HepG2 (cell line): ENCODE results near the gene EIF4H. TPM values are rescaled to one million over a fixed set of nuclear protein-coding genes. Genes with fewer than 3 reads are reported as not detected.

Experiments used
- ATAC-seq: fragments of 200-7000 bp; cut with Tn5 transposase; 3 replicates; pipeline ENCODE4 v1.9.1; 2020; ENCODE audit warnings: mild to moderate bottlenecking, moderate library complexity
- BruUV-seq: library from RNA; stranded (reverse); fragments of 400-500 nt; replicated peaks from 2 replicates; lab custom pipeline; 2021; lab: Mats Ljungman, UMichigan
- CTCF ChIA-PET: fragments of 300-600 bp; formaldehyde crosslinking; extraction: SDS; loops from one replicate; lab custom pipeline; 2021; ENCODE audit warnings: low total read pairs, inconsistent platforms, low intra/inter-chr PET ratio; lab: Yijun Ruan, JAX
- POLR2A ChIA-PET: fragments of 350-600 bp; sonication (Branson Sonifier 250); formaldehyde crosslinking; loops from one replicate; lab custom pipeline; 2020; ENCODE audit warnings: antibody characterized with exemption, inconsistent platforms; lab: Yijun Ruan, JAX
- DNase-seq: peaks from one replicate; pipeline ENCODE4 v3.0.0-alpha.2; 2015; ENCODE audit warnings: low spot score
- FAIRE-seq: peaks from 3 replicates; lab custom pipeline; 2011; peaks lifted over from hg19 to GRCh38; lab: Jason Lieb, UNC
- H2AFZ ChIP-seq: one replicate; pipeline ENCODE4 v1.6.1; 2011; ENCODE audit warnings: low read length, inconsistent platforms
- H3K27ac ChIP-seq: fragments of 300-600 bp; 3 replicates; pipeline ENCODE4 v1.8.0; 2011; ENCODE audit warnings: mixed run types, mild to moderate bottlenecking, mixed read lengths, low read length, inconsistent platforms; ENCODE audit not compliant: insufficient read depth; ENCODE audit errors: extremely low read length
- H3K27me3 ChIP-seq, 2 experiments: fragments of 200-600 bp in 1 of 2; 2 replicates in 1 of 2; 3 replicates in 1 of 2; pipeline versions ENCODE4 v1.6.0 to v1.8.0; 2011; ENCODE audit warnings: low read length in 2 of 2, mild to moderate bottlenecking in 2 of 2, moderate library complexity in 2 of 2, inconsistent platforms in 1 of 2; ENCODE audit not compliant: insufficient read depth in 2 of 2, control insufficient read depth in 1 of 2
- H3K36me3 ChIP-seq, 2 experiments: fragments of 200-600 bp in 1 of 2; replicated peaks in 1 of 2; 2 replicates in 1 of 2; 3 replicates in 1 of 2; pipeline versions ENCODE4 v1.5.1 to v1.8.0; 2011; ENCODE audit warnings: low read length in 2 of 2, inconsistent platforms in 1 of 2; ENCODE audit not compliant: insufficient read depth in 2 of 2, control insufficient read depth in 1 of 2
- H3K4me1 ChIP-seq: 2 replicates; pipeline ENCODE4 v1.5.1; 2012; ENCODE audit warnings: low read length, inconsistent platforms; ENCODE audit not compliant: insufficient read depth
- H3K4me2 ChIP-seq: 2 replicates; pipeline ENCODE4 v1.6.0; 2011; ENCODE audit warnings: low read depth, low read length, inconsistent platforms
- H3K4me3 ChIP-seq, 3 experiments: fragments of 200-600 bp in 1 of 3; sonication (generic), shearing (Covaris generic) in 1 of 3; replicated peaks in 1 of 3; 2 replicates each; pipeline ENCODE4 v1.5.1; 2011 to 2016; ENCODE audit warnings: low read length in 3 of 3, inconsistent platforms in 2 of 3, low read depth in 2 of 3, mild to moderate bottlenecking in 2 of 3, control low read depth in 1 of 3, mixed read lengths in 1 of 3; ENCODE audit not compliant: insufficient read depth in 1 of 3
- H3K79me2 ChIP-seq: one replicate; pipeline ENCODE4 v1.6.1; 2011; ENCODE audit warnings: low read length, inconsistent platforms; ENCODE audit not compliant: insufficient read depth
- H3K9ac ChIP-seq: 2 replicates; pipeline ENCODE4 v1.6.0; 2011; ENCODE audit warnings: mild to moderate bottlenecking, low read depth, low read length, inconsistent platforms; ENCODE audit not compliant: insufficient read depth
- H3K9me3 ChIP-seq: 2 replicates; pipeline ENCODE4 v1.5.1; 2012; ENCODE audit warnings: mild to moderate bottlenecking, low read length
- H4K20me1 ChIP-seq: 2 replicates; pipeline ENCODE4 v1.6.0; 2011; ENCODE audit warnings: inconsistent platforms, mild to moderate bottlenecking, low read length, moderate library complexity; ENCODE audit not compliant: insufficient read depth
- ARNTL ChIP-seq: sonication (generic); formaldehyde crosslinking; IDR thresholded peaks from 2 replicates; pipeline ENCODE4 v1.4.0; 2020; ENCODE audit warnings: mild to moderate bottlenecking, missing genetic modification reagents
- ATF7 ChIP-seq, 2 experiments: fragments of 450-650 bp in 1 of 2; sonication (generic) in 1 of 2; formaldehyde crosslinking in 1 of 2; IDR thresholded peaks; 2 replicates each; pipeline versions ENCODE4 v1.4.0 to v1.6.1; 2016 to 2020; ENCODE audit warnings: antibody characterized with exemption in 1 of 2, mild to moderate bottlenecking in 1 of 2, missing genetic modification reagents in 1 of 2
- CEBPB ChIP-seq: IDR thresholded peaks from 2 replicates; pipeline ENCODE4 v1.6.1; 2011; ENCODE audit warnings: low read depth, low read length, improper control_type of control experiment, borderline replicate concordance
- CEBPG ChIP-seq: IDR thresholded peaks from 2 replicates; pipeline ENCODE4 v1.6.1; 2016
- FOXK2 ChIP-seq: fragments of 450-650 bp; IDR thresholded peaks from 2 replicates; pipeline ENCODE4 v1.6.1; 2016
- HIVEP1 ChIP-seq: sonication (generic); formaldehyde crosslinking; IDR thresholded peaks from 2 replicates; pipeline ENCODE4 v1.4.0; 2020; ENCODE audit warnings: mild to moderate bottlenecking, missing genetic modification reagents
- IKZF1 ChIP-seq: fragments of 450-650 bp; IDR thresholded peaks from 2 replicates; pipeline ENCODE4 v1.7.1; 2016
- KAT2B ChIP-seq: fragments of 150-350 bp; IDR thresholded peaks from 2 replicates; pipeline ENCODE4 v1.6.1; 2014; ENCODE audit warnings: low read depth, low read length, borderline replicate concordance
- MEF2D ChIP-seq: sonication (generic); formaldehyde crosslinking; IDR thresholded peaks from 2 replicates; pipeline ENCODE4 v1.5.1; 2020; ENCODE audit warnings: mild to moderate bottlenecking, missing genetic modification reagents
- PCBP1 ChIP-seq: fragments of 200-400 bp; formaldehyde crosslinking; IDR thresholded peaks from 2 replicates; pipeline ENCODE4 v1.6.1; 2017; ENCODE audit warnings: mild to moderate bottlenecking, low read depth, low read length, borderline replicate concordance
- SMC3 ChIP-seq: IDR thresholded peaks from 2 replicates; pipeline ENCODE4 v1.6.1; 2011; ENCODE audit warnings: low read length, improper control_type of control experiment
- SNAI1 ChIP-seq: sonication (generic); formaldehyde crosslinking; IDR thresholded peaks from 2 replicates; pipeline ENCODE4 v1.5.0; 2020; ENCODE audit warnings: mild to moderate bottlenecking, missing genetic modification reagents, borderline replicate concordance
- SP140L ChIP-seq: sonication (generic); formaldehyde crosslinking; IDR thresholded peaks from 2 replicates; pipeline ENCODE4 v1.4.0; 2020; ENCODE audit warnings: missing genetic modification reagents, borderline replicate concordance
- TCF7L2 ChIP-seq: IDR thresholded peaks from 2 replicates; pipeline ENCODE4 v1.6.1; 2011; ENCODE audit warnings: mild to moderate bottlenecking, low read depth, low read length, moderate library complexity
- ZNF550 ChIP-seq: sonication (generic); formaldehyde crosslinking; IDR thresholded peaks from 2 replicates; pipeline ENCODE4 v1.4.0; 2020; ENCODE audit warnings: mild to moderate bottlenecking, missing genetic modification reagents, borderline replicate concordance
- ZNF569 ChIP-seq: sonication (generic); formaldehyde crosslinking; IDR thresholded peaks from 2 replicates; pipeline ENCODE4 v1.5.0; 2020; ENCODE audit warnings: mild to moderate bottlenecking, missing genetic modification reagents, moderate library complexity, borderline replicate concordance
- ZNF570 ChIP-seq: sonication (generic); formaldehyde crosslinking; IDR thresholded peaks from 2 replicates; pipeline ENCODE4 v1.4.0; 2020; ENCODE audit warnings: mild to moderate bottlenecking, missing genetic modification reagents, borderline replicate concordance
- WGBS: methylation state at CpG from one replicate; pipeline ENCODE4 v1.1.6; 2017; ENCODE audit warnings: low lambda C conversion rate; 5-methylcytosine and 5-hydroxymethylcytosine counted together
- in situ Hi-C: cut with HindIII; loops from 2 replicates; pipeline ENCODE4 v1.10.0; 2017; ENCODE audit warnings: low pct_unique_long_range_greater_than_20kb; ENCODE audit not compliant: extremely low pct_ligation_motif_present
- intact Hi-C: fragments of 100-400 bp; cut with micrococcal nuclease; formaldehyde crosslinking; loops from one replicate; pipeline ENCODE4 v1.10.0; 2022; ENCODE audit not compliant: unreplicated experiment
- polyA plus RNA-seq, 8 experiments: library from polyadenylated mRNA; depleted of rRNA in 3 of 8; stranded (reverse) in 7 of 8; unstranded in 1 of 8; fragments of >200 nt; fragmentation: Illumina TruSeq in 4 of 8; extraction: Trizol in 4 of 8; gene quantifications; 2 replicates each; pipeline versions ENCODE4 v1.2.1 to v1.2.3, GENCODE V29; 2011 to 2016; ENCODE audit warnings: low read depth in 4 of 8, missing spikeins in 1 of 8, mixed read lengths in 1 of 8; ENCODE audit not compliant: insufficient read depth in 1 of 8
- total RNA-seq, 5 experiments: library from RNA; depleted of rRNA; stranded (reverse); fragments of >200 nt; fragmentation: Illumina TruSeq; extraction: Trizol; gene quantifications; 2 replicates each; pipeline ENCODE4 v1.2.3, GENCODE V29; 2016; ENCODE audit warnings: low read depth in 1 of 5
- TF ChIP-seq, protein P1 (sequence below): IDR thresholded peaks from 2 replicates; pipeline ENCODE4 v1.6.1; 2016; ENCODE audit warnings: missing genetic modification reagents, missing compliant biosample characterization

EIF4H gene
- total and polyA plus RNA-seq, 2 of the 13 experiments (the other 11 are each of a cell fraction or from before 2014, with no cell fraction given), result 232 to 321 TPM

- DNase-seq (no peak), FAIRE-seq (no peak), ATAC-seq (no peak)
- Histone ChIP-seq H3K4me2 (0 out of 2 replicates have a peak overlapping the region, but pooled peaks have one; percentile 14), H3K4me1 (peaks cover 70% of the 10 kb centered on the region), H3K27ac (no peak overlapping the region), H3K4me3 (no peak overlapping the region), H2AFZ (no peak overlapping the region), H3K36me3 (peaks cover 10 to 34% of the 10 kb centered on the region in 2 experiments; a peak in 4 of 5 replicates), H3K9me3 (no peaks in the 10 kb centered on the region), H4K20me1 (peaks cover 89% of the 10 kb centered on the region), H3K79me2 (peaks cover 95% of the 10 kb centered on the region), H3K27me3 (no peaks in the 10 kb centered on the region; a peak in 1 of 5 replicates), H3K9ac (no peak overlapping the region)
- ChIA-PET CTCF (no interaction called here), POLR2A (no interaction called here)
- in situ Hi-C loops (no loop called here), intact Hi-C loops (no loop called here)
- 88% methylated on average over 9 of the region's 9 CpGs for WGBS
- TF ChIP-seq ZNF569 (CRISPR knock-in tag) (no peak), IKZF1 (no peak), ARNTL (no peak), CEBPB (peak; percentile 68; the same call in 1 of the 2 replicates), TCF7L2 (no peak), SP140L (CRISPR knock-in tag) (no peak), ZNF550 (CRISPR knock-in tag) (no peak), HIVEP1 (no peak), ZNF570 (CRISPR knock-in tag) (no peak), CEBPG (CRISPR knock-in tag) (peak; percentile 16; the same call in 1 of the 2 replicates), SMC3 (no peak), PCBP1 (no peak), KAT2B (no peak), MEF2D (CRISPR knock-in tag) (no peak), SNAI1 (CRISPR knock-in tag) (no peak), FOXK2 (no peak), ATF7 (IDR thresholded peaks at IDR 0.05) (peak; percentile 57), ATF7 (CRISPR knock-in tag; IDR thresholded peaks at IDR 0.05) (no peak)
- TF ChIP-seq, protein P1, sequence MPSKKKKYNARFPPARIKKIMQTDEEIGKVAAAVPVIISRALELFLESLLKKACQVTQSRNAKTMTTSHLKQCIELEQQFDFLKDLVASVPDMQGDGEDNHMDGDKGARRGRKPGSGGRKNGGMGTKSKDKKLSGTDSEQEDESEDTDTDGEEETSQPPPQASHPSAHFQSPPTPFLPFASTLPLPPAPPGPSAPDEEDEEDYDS, result no peak
- BruUV-seq, result no TSS peak
Measured at GRCh38 chr7:74178632-74179031, 4.5 kb downstream of the EIF4H start.
